Trophoblast cell (in vitro differentiated cells and primary cell): ENCODE results near the gene SF3B6.
A peak's percentile ranks its signal among the peaks of the same experiment; 100 is the strongest.

Experiments
- DNase-seq, 2 donors: peaks; one replicate each; pipeline ENCODE4 v3.0.0-alpha.2; 2016
- H2AFZ ChIP-seq: 2 replicates; pipeline ENCODE4 v1.6.1; 2013; ENCODE audit warnings: low read length, moderate library complexity, mild to moderate bottlenecking; ENCODE audit not compliant: insufficient read depth, poor library complexity
- H2AK5ac ChIP-seq: 2 replicates; pipeline ENCODE4 v1.6.1; 2013; ENCODE audit warnings: mild to moderate bottlenecking, low read length
- H2BK120ac ChIP-seq: 2 replicates; pipeline ENCODE4 v1.6.1; 2013; ENCODE audit warnings: low read length, mild to moderate bottlenecking, moderate library complexity; ENCODE audit not compliant: insufficient read depth, poor library complexity
- H2BK12ac ChIP-seq: 2 replicates; pipeline ENCODE4 v1.6.1; 2013; ENCODE audit warnings: mild to moderate bottlenecking, low read length, moderate library complexity
- H2BK5ac ChIP-seq: 2 replicates; pipeline ENCODE4 v1.6.1; 2013; ENCODE audit warnings: low read length, low read depth, moderate library complexity, mild to moderate bottlenecking; ENCODE audit not compliant: poor library complexity
- H3K14ac ChIP-seq: 2 replicates; pipeline ENCODE4 v1.6.1; 2013; ENCODE audit warnings: mild to moderate bottlenecking, low read length
- H3K18ac ChIP-seq: 2 replicates; pipeline ENCODE4 v1.6.1; 2013; ENCODE audit warnings: mild to moderate bottlenecking, low read length
- H3K23ac ChIP-seq: 2 replicates; pipeline ENCODE4 v1.6.1; 2013; ENCODE audit warnings: low read length
- H3K27ac ChIP-seq: 2 replicates; pipeline ENCODE4 v1.5.1; 2013; ENCODE audit warnings: low read depth, mild to moderate bottlenecking, inconsistent platforms, low read length, moderate library complexity
- H3K27me3 ChIP-seq: 2 replicates; pipeline ENCODE4 v1.6.1; 2013; ENCODE audit warnings: inconsistent platforms, mild to moderate bottlenecking, low read length, moderate library complexity; ENCODE audit not compliant: insufficient read depth
- H3K36me3 ChIP-seq, 2 experiments: 1 replicate in 1 of 2; 2 replicates in 1 of 2; pipeline ENCODE4 v1.6.1; 2013; ENCODE audit warnings: low read length in 2 of 2, mild to moderate bottlenecking in 2 of 2, moderate library complexity in 1 of 2; ENCODE audit not compliant: insufficient read depth in 2 of 2, control insufficient read depth in 1 of 2
- H3K4ac ChIP-seq: 2 replicates; pipeline ENCODE4 v1.6.1; 2013; ENCODE audit warnings: low read depth, mild to moderate bottlenecking, low read length, moderate library complexity
- H3K4me1 ChIP-seq, 2 experiments: 1 replicate in 1 of 2; 2 replicates in 1 of 2; pipeline ENCODE4 v1.6.1; 2013; ENCODE audit warnings: low read length in 2 of 2, mild to moderate bottlenecking in 2 of 2, moderate library complexity in 1 of 2; ENCODE audit not compliant: insufficient read depth in 2 of 2, control insufficient read depth in 1 of 2
- H3K4me2 ChIP-seq: 2 replicates; pipeline ENCODE4 v1.6.1; 2013; ENCODE audit warnings: inconsistent platforms, mild to moderate bottlenecking, low read length, moderate library complexity
- H3K4me3 ChIP-seq: 2 replicates; pipeline ENCODE4 v1.5.1; 2013; ENCODE audit warnings: mild to moderate bottlenecking, low read depth, low read length, inconsistent platforms
- H3K79me1 ChIP-seq: one replicate; pipeline ENCODE4 v1.6.1; 2013; ENCODE audit warnings: low read length
- H3K79me2 ChIP-seq: 2 replicates; pipeline ENCODE4 v1.6.1; 2013; ENCODE audit warnings: low read length, mild to moderate bottlenecking; ENCODE audit not compliant: control insufficient read depth, insufficient read depth, poor library complexity
- H3K9ac ChIP-seq: 2 replicates; pipeline ENCODE4 v1.6.1; 2013; ENCODE audit warnings: mild to moderate bottlenecking, low read length
- H3K9me3 ChIP-seq: 2 replicates; pipeline ENCODE4 v1.6.1; 2013; ENCODE audit warnings: low read depth, mild to moderate bottlenecking, control low read depth, inconsistent platforms, low read length; ENCODE audit not compliant: insufficient read depth
- H4K12ac ChIP-seq: 2 replicates; pipeline ENCODE4 v1.6.1; 2013; ENCODE audit warnings: low read depth, mild to moderate bottlenecking, low read length, moderate library complexity
- H4K8ac ChIP-seq: 2 replicates; pipeline ENCODE4 v1.6.1; 2013; ENCODE audit warnings: low read depth, mild to moderate bottlenecking, low read length, moderate library complexity
- H4K91ac ChIP-seq: one replicate; pipeline ENCODE4 v1.6.1; 2013; ENCODE audit warnings: low read depth, mild to moderate bottlenecking, low read length, moderate library complexity
- WGBS: extraction: QIAGEN DNeasy Blood & Tissue Kit; methylation state at CpG from one replicate; pipeline ENCODE4 v1.1.7; 2013; ENCODE audit warnings: missing lambda C conversion rate; ENCODE audit not compliant: insufficient read length, insufficient coverage; ENCODE audit errors: extremely low coverage; 5-methylcytosine and 5-hydroxymethylcytosine counted together

Gene SF3B6

DNA sequence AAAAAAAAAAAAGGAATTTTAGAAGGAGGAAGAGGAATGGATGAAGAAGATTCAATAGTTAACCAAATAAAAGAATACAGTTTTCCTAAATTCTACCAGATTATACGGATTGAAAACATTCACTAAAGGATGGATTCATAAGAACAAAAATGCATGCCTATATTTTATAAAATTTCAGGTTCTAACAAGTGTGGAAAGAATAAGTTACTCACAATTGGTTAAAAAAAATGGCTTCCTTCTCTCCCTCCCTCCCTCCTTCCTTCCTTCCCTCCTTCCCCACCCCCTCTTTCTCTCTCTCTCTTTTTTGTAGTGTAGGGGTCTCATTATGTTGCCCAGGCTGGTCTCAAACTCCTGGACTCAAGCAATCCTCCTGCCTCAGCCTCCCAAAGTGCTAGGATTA is 10.1 kb upstream of the SF3B6 start:
- Histone ChIP-seq H2BK5ac (no peak overlapping the region), H3K79me2 (peaks cover 4% of the 10 kb centered on the region), H3K9ac (no peak overlapping the region), H3K14ac (no peak overlapping the region), H2AK5ac (no peak overlapping the region), H2BK120ac (no peak overlapping the region), H3K9me3 (no peaks in the 10 kb centered on the region), H3K27ac (no peak overlapping the region), H2BK12ac (no peak overlapping the region), H4K12ac (no peak overlapping the region), H4K91ac (no peak overlapping the region), H4K8ac (no peak overlapping the region), H3K18ac (no peak overlapping the region), H3K4me3 (no peak overlapping the region), H3K23ac (no peak overlapping the region), H3K27me3 (no peaks in the 10 kb centered on the region), H3K4me2 (no peak overlapping the region), H3K4ac (no peak overlapping the region), H3K79me1 (peaks cover 14% of the 10 kb centered on the region), H3K36me3 (peaks cover 5 to 14% of the 10 kb centered on the region in 2 experiments), H2AFZ (no peak overlapping the region), H3K4me1 (peaks cover 7% of the 10 kb centered on the region in 2 experiments)
- WGBS, result no CpG with 5 or more reads among the region's 1 CpG
- DNase-seq, result no peak

GRCh38 chr2:24085200-24085489 is 9.0 kb upstream of the SF3B6 start:
- Histone ChIP-seq H2AFZ (peak overlapping the region; percentile 68), H2AK5ac (peak overlapping the region; percentile 19), H3K79me1 (peaks cover 14% of the 10 kb centered on the region), H4K8ac (peak overlapping the region; percentile 79), H3K27me3 (no peaks in the 10 kb centered on the region), H2BK120ac (peak overlapping the region; percentile 29), H3K27ac (peak overlapping the region; percentile 85), H3K14ac (peak overlapping the region; percentile 57), H3K9ac (peak overlapping the region; percentile 68), H3K23ac (no peak overlapping the region), H4K91ac (peak overlapping the region; percentile 89), H2BK5ac (peak overlapping the region; percentile 42), H3K36me3 (peaks cover 7 to 19% of the 10 kb centered on the region in 2 experiments), H4K12ac (peak overlapping the region; percentile 88), H3K79me2 (peaks cover 4% of the 10 kb centered on the region), H3K9me3 (no peaks in the 10 kb centered on the region), H3K4ac (peak overlapping the region; percentile 90), H3K4me3 (peak overlapping the region; percentile 82), H3K18ac (peak overlapping the region; percentile 78), H3K4me1 (peaks cover 7% of the 10 kb centered on the region in 2 experiments), H3K4me2 (peak overlapping the region; percentile 92), H2BK12ac (peak overlapping the region; percentile 42)
- WGBS, result no CpG with 5 or more reads among the region's 11 CpGs
- peak in 1 of 2 donors; percentile 12 for DNase-seq

DNA sequence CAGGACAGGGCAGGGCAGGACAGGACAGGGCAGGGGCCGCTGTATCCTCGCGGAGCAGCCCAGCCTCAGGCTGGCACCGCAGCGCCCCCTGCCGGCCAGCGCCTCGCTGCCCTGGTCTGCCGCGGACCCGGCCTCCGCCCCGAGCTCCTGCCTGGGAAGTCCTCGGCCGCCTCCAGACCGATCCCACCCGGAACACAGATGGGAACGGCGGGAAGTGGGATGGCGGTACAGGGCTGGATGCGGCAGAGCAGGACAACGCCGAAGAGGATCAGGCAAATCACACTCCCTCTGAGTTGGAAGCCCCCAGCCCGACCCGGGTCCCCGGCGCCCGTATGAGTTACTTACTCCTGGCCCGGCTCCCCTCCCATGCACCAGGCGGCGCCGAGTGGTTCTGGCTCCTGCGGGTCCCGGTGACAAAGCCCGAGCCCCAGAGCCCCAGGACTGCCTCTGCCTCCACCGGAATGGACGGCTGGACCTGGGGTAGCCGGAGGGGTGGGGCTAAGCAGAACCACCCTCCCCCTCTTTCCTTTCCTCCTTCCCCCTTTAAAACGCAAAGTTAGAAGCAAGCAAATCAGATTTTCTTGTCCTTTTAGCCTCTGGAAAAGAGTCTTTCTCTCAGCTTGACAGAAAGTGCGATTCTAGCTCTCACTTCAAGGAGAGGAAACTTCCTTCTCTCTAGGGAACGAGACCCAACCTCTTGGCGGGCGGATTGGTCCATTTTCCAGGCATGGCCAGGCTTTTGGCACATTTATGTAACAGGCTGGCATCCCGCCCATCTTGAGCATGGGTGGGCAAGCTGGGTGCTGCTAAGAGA is 8.5 kb upstream of the SF3B6 start, which contains the start of gene TP53I3:
Gene TP53I3 (minus strand): TSS at position 449 of the 814 bp plus-strand sequence. CDS start 508 bp downstream, outside the sequence.
- H3K4ac ChIP-seq, result peak within 1 kb of the TSS; percentile 90
- H3K27me3 ChIP-seq, result no peaks in the 10 kb centered on the region
- peak within 1 kb of the TSS; percentile 79 for H4K8ac ChIP-seq
- peak within 1 kb of the TSS; percentile 92 for H3K4me2 ChIP-seq
- peak within 1 kb of the TSS; percentile 85 for H3K27ac ChIP-seq
- peaks cover 7% of the 10 kb centered on the region in 2 experiments for H3K4me1 ChIP-seq
- peak within 1 kb of the TSS; percentile 67 for H3K14ac ChIP-seq
- DNase-seq, result peak; percentile 85 to 96
- peak within 1 kb of the TSS; percentile 88 for H4K12ac ChIP-seq
- H3K9ac ChIP-seq, result peak within 1 kb of the TSS; percentile 88
- peaks cover 7 to 20% of the 10 kb centered on the region in 2 experiments for H3K36me3 ChIP-seq
- peak within 1 kb of the TSS; percentile 78 for H3K18ac ChIP-seq
- H2BK12ac ChIP-seq, result peak within 1 kb of the TSS; percentile 42
- no peaks in the 10 kb centered on the region for H3K9me3 ChIP-seq
- H2BK5ac ChIP-seq, result peak within 1 kb of the TSS; percentile 77
- H3K79me1 ChIP-seq, result peaks cover 14% of the 10 kb centered on the region
- peaks cover 4% of the 10 kb centered on the region for H3K79me2 ChIP-seq
- H2AK5ac ChIP-seq, result peak within 1 kb of the TSS; percentile 19
- no peak within 1 kb of the TSS for H3K23ac ChIP-seq
- 100% methylated on average over 1 of the region's 44 CpGs for WGBS
- peak within 1 kb of the TSS; percentile 89 for H4K91ac ChIP-seq
- H2AFZ ChIP-seq, result peak within 1 kb of the TSS; percentile 68
- peak within 1 kb of the TSS; percentile 29 for H2BK120ac ChIP-seq
- H3K4me3 ChIP-seq, result peak within 1 kb of the TSS; percentile 82

DNA sequence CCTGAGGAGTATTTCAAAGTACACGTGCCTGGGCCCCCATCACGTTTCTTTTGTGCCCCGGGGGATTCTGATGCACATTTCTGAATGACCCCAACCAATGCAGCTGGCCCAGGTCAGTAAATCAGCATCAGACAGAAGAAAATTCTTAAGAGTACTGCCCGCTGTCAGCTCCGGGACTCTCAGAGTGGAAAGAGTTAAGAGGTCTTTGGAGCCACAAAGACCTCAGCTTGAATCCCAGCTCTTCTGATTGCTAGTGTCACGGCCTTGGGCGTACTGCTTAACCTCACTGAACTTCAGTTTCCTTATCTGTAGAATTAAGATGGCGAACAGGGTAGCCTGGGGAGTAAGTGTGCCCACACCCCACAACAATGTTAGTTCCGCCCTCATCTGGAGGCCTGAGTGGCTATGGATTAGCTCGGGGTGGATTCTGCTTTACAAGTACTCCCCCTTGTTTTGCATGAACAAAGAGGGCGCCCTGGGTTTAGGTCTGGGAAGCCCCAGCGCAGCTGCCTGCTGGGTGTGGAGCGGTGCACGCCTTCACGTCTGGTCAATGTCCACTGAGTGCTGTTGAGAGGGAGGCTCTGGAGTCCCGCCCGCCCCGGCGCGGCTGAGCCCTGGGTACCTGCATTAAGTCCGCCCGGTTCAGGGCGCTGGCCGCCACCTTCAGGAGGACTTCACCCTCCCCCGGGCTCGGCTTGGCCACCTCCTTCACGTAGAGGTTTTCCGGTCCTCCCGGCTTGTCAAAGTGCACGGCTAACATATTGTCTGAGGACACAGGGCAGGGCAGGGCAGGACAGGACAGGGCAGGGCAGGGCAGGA is 7.7 kb upstream of the SF3B6 start:
- H3K79me2 ChIP-seq, result peaks cover 4% of the 10 kb centered on the region
- H3K14ac ChIP-seq, result peak overlapping the region; percentile 33
- H3K18ac ChIP-seq, result peak overlapping the region; percentile 26
- no peak overlapping the region for H3K23ac ChIP-seq
- no CpG with 5 or more reads among the region's 30 CpGs for WGBS
- H3K79me1 ChIP-seq, result peaks cover 14% of the 10 kb centered on the region
- H3K4me2 ChIP-seq, result peak overlapping the region; percentile 92
- H3K4ac ChIP-seq, result peak overlapping the region; percentile 23
- H2AFZ ChIP-seq, result peak overlapping the region; percentile 38
- H2BK12ac ChIP-seq, result peak overlapping the region; percentile 46
- H2BK120ac ChIP-seq, result peak overlapping the region; percentile 7
- peak overlapping the region; percentile 47 for H2BK5ac ChIP-seq
- H2AK5ac ChIP-seq, result peak overlapping the region; percentile 42
- no peaks in the 10 kb centered on the region for H3K27me3 ChIP-seq
- H4K8ac ChIP-seq, result peak overlapping the region; percentile 64
- peaks cover 7 to 22% of the 10 kb centered on the region in 2 experiments for H3K36me3 ChIP-seq
- H3K9ac ChIP-seq, result peak overlapping the region; percentile 78
- peak overlapping the region; percentile 85 for H4K91ac ChIP-seq
- peak; percentile 89 to 93 for DNase-seq
- peak overlapping the region; percentile 85 for H3K27ac ChIP-seq
- H3K4me3 ChIP-seq, result peak overlapping the region; percentile 82
- no peaks in the 10 kb centered on the region for H3K9me3 ChIP-seq
- H4K12ac ChIP-seq, result peak overlapping the region; percentile 60
- peaks cover 7% of the 10 kb centered on the region in 2 experiments for H3K4me1 ChIP-seq
